Mammary epithelial cell (primary cell): ENCODE measurements around the gene P2RY11.

ENCODE experiments used
- EZH2 ChIP-seq: IDR thresholded peaks from 2 replicates; pipeline ENCODE4 v1.6.1; 2012; ENCODE audit warnings: low read length, inconsistent platforms, borderline replicate concordance
- TF ChIP-seq, protein P1 (sequence below), 2 donors: IDR thresholded peaks in 1 of 2; conservative IDR thresholded peaks in 1 of 2; 2 replicates each; pipeline ENCODE4 v1.5.1; 2011 to 2012; ENCODE audit warnings: inconsistent platforms in 2 of 2, low read length in 2 of 2, mild to moderate bottlenecking in 2 of 2, control low read depth in 1 of 2, low read depth in 1 of 2; ENCODE audit not compliant: insufficient read depth in 1 of 2; ENCODE audit errors: extremely low read depth in 1 of 2

DNA sequence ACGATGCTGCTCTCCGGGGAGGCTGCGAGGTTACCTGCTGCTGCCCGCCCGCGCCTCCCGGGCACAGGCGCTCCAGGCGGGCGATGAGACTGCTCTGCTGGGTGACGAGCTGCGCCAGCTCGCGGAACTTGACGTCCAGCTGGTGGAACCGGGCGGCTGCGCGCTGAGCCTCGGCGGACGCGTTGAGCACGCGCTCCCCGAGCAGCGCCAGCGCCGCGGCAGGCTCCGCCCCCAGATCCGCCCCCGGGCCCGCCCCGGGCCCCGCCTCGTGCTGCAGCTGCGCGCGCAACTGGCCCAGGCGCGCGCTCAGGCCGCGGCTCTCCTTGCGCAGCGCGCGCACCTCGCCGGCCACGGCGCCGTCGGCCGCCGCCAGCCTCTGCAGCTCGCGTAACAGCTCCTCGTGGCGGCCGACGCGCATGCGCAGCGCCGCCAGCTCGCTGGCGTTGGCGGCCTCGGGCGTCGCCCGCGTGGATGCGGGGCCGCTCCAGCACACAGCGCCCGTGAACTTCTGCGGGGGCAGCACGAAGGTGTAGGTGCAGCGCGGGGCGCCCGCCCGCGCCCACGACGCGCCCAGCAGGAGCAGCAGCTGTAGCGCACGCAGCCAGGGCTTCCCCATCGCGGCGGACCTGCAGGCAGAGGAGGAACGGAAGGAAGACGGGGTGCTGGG is 15.4 kb upstream of the P2RY11 start:
- TF ChIP-seq, protein P1, sequence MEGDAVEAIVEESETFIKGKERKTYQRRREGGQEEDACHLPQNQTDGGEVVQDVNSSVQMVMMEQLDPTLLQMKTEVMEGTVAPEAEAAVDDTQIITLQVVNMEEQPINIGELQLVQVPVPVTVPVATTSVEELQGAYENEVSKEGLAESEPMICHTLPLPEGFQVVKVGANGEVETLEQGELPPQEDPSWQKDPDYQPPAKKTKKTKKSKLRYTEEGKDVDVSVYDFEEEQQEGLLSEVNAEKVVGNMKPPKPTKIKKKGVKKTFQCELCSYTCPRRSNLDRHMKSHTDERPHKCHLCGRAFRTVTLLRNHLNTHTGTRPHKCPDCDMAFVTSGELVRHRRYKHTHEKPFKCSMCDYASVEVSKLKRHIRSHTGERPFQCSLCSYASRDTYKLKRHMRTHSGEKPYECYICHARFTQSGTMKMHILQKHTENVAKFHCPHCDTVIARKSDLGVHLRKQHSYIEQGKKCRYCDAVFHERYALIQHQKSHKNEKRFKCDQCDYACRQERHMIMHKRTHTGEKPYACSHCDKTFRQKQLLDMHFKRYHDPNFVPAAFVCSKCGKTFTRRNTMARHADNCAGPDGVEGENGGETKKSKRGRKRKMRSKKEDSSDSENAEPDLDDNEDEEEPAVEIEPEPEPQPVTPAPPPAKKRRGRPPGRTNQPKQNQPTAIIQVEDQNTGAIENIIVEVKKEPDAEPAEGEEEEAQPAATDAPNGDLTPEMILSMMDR (conservative IDR thresholded peaks at IDR 0.05 in 1 of 2, IDR thresholded peaks at IDR 0.05 in 1 of 2; ENCODE audit: extremely low read depth in 1 of 2, insufficient read depth in 1 of 2, low read depth in 1 of 2, low read length in 2 of 2) = no peak
- TF ChIP-seq EZH2 = no peak
